ENCODE data around the gene CXCL14.

GRCh38 chr5:135565266-135565665 is 13.5 kb downstream of the CXCL14 start:
- TF ChIP-seq CTCF (IDR thresholded peaks at IDR 0.05) = no peak
- no peak for TF ChIP-seq EZH2 (IDR thresholded peaks at IDR 0.05; ENCODE audit: borderline replicate concordance, insufficient read depth, low read depth, low read length, poor library complexity, severe bottlenecking)

Measured in B cell (primary cell).